PC-3 (cell line): ENCODE measurements around the gene SECISBP2L. TPM values are rescaled to one million over a fixed set of nuclear protein-coding genes. Genes with fewer than 3 reads are reported as not detected.

Source experiments
- ATAC-seq: fragments of 200-7000 bp; cut with Tn5 transposase; 2 replicates; pipeline ENCODE4 v1.9.1; 2020; ENCODE audit warnings: mild to moderate bottlenecking, moderate library complexity
- BruUV-seq: library from RNA; stranded (reverse); fragments of 400-500 nt; replicated peaks from 2 replicates; lab custom pipeline; 2021; lab: Mats Ljungman, UMichigan
- CTCF ChIA-PET: fragments of 300-600 bp; sonication (Branson Sonifier 250); formaldehyde crosslinking; loops from one replicate; lab custom pipeline; 2022; ENCODE audit warnings: antibody characterized with exemption; lab: Charles Lee
- POLR2A ChIA-PET: fragments of 300-600 bp; sonication (Branson Sonifier 250); formaldehyde crosslinking; loops from one replicate; lab custom pipeline; 2022; ENCODE audit warnings: antibody characterized with exemption; ENCODE audit not compliant: unreplicated experiment; lab: Charles Lee
- DNase-seq: peaks from one replicate; pipeline ENCODE4 v3.0.0-alpha.2; 2015
- H2AFZ ChIP-seq: fragments of 300-600 bp; sonication (generic); 2 replicates; pipeline ENCODE4 v1.6.0; 2016; ENCODE audit warnings: antibody characterized with exemption, low read length
- H3F3A ChIP-seq: fragments of 300-600 bp; sonication (generic); one replicate; pipeline ENCODE4 v1.6.0; 2017; ENCODE audit warnings: antibody characterized with exemption, low read length, control low read depth, mild to moderate bottlenecking; ENCODE audit not compliant: unreplicated experiment
- H3K27ac ChIP-seq: fragments of 300-600 bp; sonication (generic); 2 replicates; pipeline ENCODE4 v1.5.1; 2016; ENCODE audit warnings: mild to moderate bottlenecking, low read length
- H3K27me3 ChIP-seq: fragments of 300-600 bp; sonication (generic); 2 replicates; pipeline ENCODE4 v1.6.1; 2016; ENCODE audit warnings: low read length, mixed read lengths
- H3K36me3 ChIP-seq: fragments of 300-600 bp; sonication (generic); 2 replicates; pipeline ENCODE4 v1.6.1; 2016; ENCODE audit warnings: low read depth, mixed run types, low read length, mixed read lengths
- H3K4me1 ChIP-seq: fragments of 300-600 bp; sonication (generic); 2 replicates; pipeline ENCODE4 v1.5.1; 2016; ENCODE audit warnings: low read length; ENCODE audit not compliant: insufficient read depth
- H3K4me2 ChIP-seq: fragments of 300-600 bp; sonication (generic); 2 replicates; pipeline ENCODE4 v1.6.0; 2016; ENCODE audit warnings: low read length
- H3K4me3 ChIP-seq: fragments of 300-600 bp; sonication (generic); 2 replicates; pipeline ENCODE4 v1.5.1; 2016; ENCODE audit warnings: mild to moderate bottlenecking, low read length, mixed read lengths
- H3K79me2 ChIP-seq: fragments of 300-600 bp; sonication (generic); 2 replicates; pipeline ENCODE4 v1.6.1; 2017; ENCODE audit warnings: low read length, mixed read lengths
- H3K9ac ChIP-seq: fragments of 300-600 bp; sonication (generic); 2 replicates; pipeline ENCODE4 v1.6.0; 2016; ENCODE audit warnings: mild to moderate bottlenecking, low read length
- H3K9me2 ChIP-seq: fragments of 300-600 bp; sonication (generic); replicated peaks from 2 replicates; pipeline ENCODE4 v1.6.1; 2016; ENCODE audit warnings: mixed run types, low read length, mixed read lengths
- H3K9me3 ChIP-seq: fragments of 300-600 bp; sonication (generic); 2 replicates; pipeline ENCODE4 v1.6.1; 2016; ENCODE audit warnings: low read length, mixed read lengths
- H4K20me1 ChIP-seq: fragments of 300-600 bp; sonication (generic); 2 replicates; pipeline ENCODE4 v1.6.1; 2016; ENCODE audit warnings: low read length, mixed read lengths
- CTCF ChIP-seq: fragments of 300-600 bp; sonication (generic); conservative IDR thresholded peaks from 2 replicates; pipeline ENCODE4 v1.5.1; 2017; ENCODE audit warnings: antibody characterized with exemption, low read depth, mild to moderate bottlenecking, low read length
- EZH2 ChIP-seq: fragments of 300-600 bp; sonication (generic); IDR thresholded peaks from one replicate; pipeline ENCODE4 v1.6.1; 2017; ENCODE audit warnings: antibody characterized with exemption, mild to moderate bottlenecking, low read length; ENCODE audit not compliant: unreplicated experiment
- EZH2phosphoT487 ChIP-seq: fragments of 300-600 bp; sonication (generic); IDR thresholded peaks from 2 replicates; pipeline ENCODE4 v1.6.1; 2018; ENCODE audit warnings: mild to moderate bottlenecking, antibody characterized with exemption, low read length, borderline replicate concordance
- intact Hi-C: fragments of 100-400 bp; cut with micrococcal nuclease; formaldehyde crosslinking; loops from 2 replicates; pipeline ENCODE4 v1.9.0; 2023
- total RNA-seq: library from RNA; depleted of rRNA; stranded (reverse); fragments of >200 nt; gene quantifications from 2 replicates; pipeline ENCODE4 v1.2.3, GENCODE V29; 2014

The SECISBP2L gene
- total RNA-seq, 1 experiment from 2014 or later = 18.6 TPM

GRCh38 chr15:49044002-49044401 is 2.2 kb downstream of the SECISBP2L start:
- Histone ChIP-seq H3K9me2 (no peaks in the 10 kb centered on the region), H3K9ac (no peak overlapping the region), H3K4me2 (peak overlapping the region; percentile 86), H3F3A (no peaks in the 10 kb centered on the region), H3K79me2 (peaks cover 62% of the 10 kb centered on the region), H4K20me1 (0 out of 2 replicates have a peak, but pooled peaks cover 6% of the 10 kb centered on the region), H3K4me3 (peak overlapping the region; percentile 99), H3K27me3 (no peaks in the 10 kb centered on the region), H3K36me3 (no peaks in the 10 kb centered on the region), H3K9me3 (no peaks in the 10 kb centered on the region), H2AFZ (no peak overlapping the region), H3K27ac (no peak overlapping the region), H3K4me1 (peaks cover 15% of the 10 kb centered on the region)
- TF ChIP-seq EZH2 (no peak), EZH2phosphoT487 (no peak)
- DNase-seq (no peak), ATAC-seq (no peak)
- CTCF ChIA-PET = no interaction called here
- POLR2A ChIA-PET = no interaction called here
- no TSS peak for BruUV-seq
- intact Hi-C loops = no loop called here

- no peaks in the 10 kb centered on the region for H3K36me3 ChIP-seq
- no peak overlapping the region for H3K4me2 ChIP-seq
- H3K27ac ChIP-seq = no peak overlapping the region
- H3K79me2 ChIP-seq = peaks cover 73% of the 10 kb centered on the region
- no peaks in the 10 kb centered on the region for H3F3A ChIP-seq
- BruUV-seq = no TSS peak
- DNase-seq (no peak), ATAC-seq (no peak)
- no peaks in the 10 kb centered on the region for H3K27me3 ChIP-seq
- intact Hi-C loops = no loop called here
- H3K9me2 ChIP-seq = no peaks in the 10 kb centered on the region
- no peak overlapping the region for H3K9ac ChIP-seq
- no peak overlapping the region for H3K4me3 ChIP-seq
- ChIA-PET CTCF (no interaction called here), POLR2A (no interaction called here)
- TF ChIP-seq EZH2phosphoT487 = no peak
- TF ChIP-seq CTCF = no peak
- TF ChIP-seq EZH2 = no peak
- H4K20me1 ChIP-seq = 0 out of 2 replicates have a peak, but pooled peaks cover 6% of the 10 kb centered on the region
- no peak overlapping the region for H2AFZ ChIP-seq
- H3K4me1 ChIP-seq = peaks cover 31% of the 10 kb centered on the region
- H3K9me3 ChIP-seq = no peaks in the 10 kb centered on the region
Observed at GRCh38 chr15:49042165-49042564, 4.1 kb downstream of the SECISBP2L start.

GRCh38 chr15:49041426-49041825 is 4.8 kb downstream of the SECISBP2L start:
- peaks cover 73% of the 10 kb centered on the region for H3K79me2 ChIP-seq
- ChIA-PET CTCF (no interaction called here), POLR2A (no interaction called here)
- 0 out of 2 replicates have a peak, but pooled peaks cover 6% of the 10 kb centered on the region for H4K20me1 ChIP-seq
- peak overlapping the region; percentile 26; the same call in 1 of the 2 replicates for H3K4me2 ChIP-seq
- H2AFZ ChIP-seq = no peak overlapping the region
- BruUV-seq = no TSS peak
- DNase-seq (no peak), ATAC-seq (no peak)
- H3K9me3 ChIP-seq = no peaks in the 10 kb centered on the region
- peaks cover 34% of the 10 kb centered on the region for H3K4me1 ChIP-seq
- no peaks in the 10 kb centered on the region for H3F3A ChIP-seq
- H3K27me3 ChIP-seq = no peaks in the 10 kb centered on the region
- intact Hi-C loops = no loop called here
- H3K9ac ChIP-seq = no peak overlapping the region
- TF ChIP-seq EZH2phosphoT487 = no peak
- no peak for TF ChIP-seq CTCF
- no peak for TF ChIP-seq EZH2
- H3K9me2 ChIP-seq = no peaks in the 10 kb centered on the region
- H3K36me3 ChIP-seq = no peaks in the 10 kb centered on the region
- H3K4me3 ChIP-seq = no peak overlapping the region
- H3K27ac ChIP-seq = no peak overlapping the region
